LNCaP clone FGC (cell line): ENCODE results near the gene CMPK2.

Experiments
- DNase-seq: peaks from one replicate; pipeline ENCODE4 v3.0.0-alpha.2; 2011; ENCODE audit warnings: low read depth
- H3K4me3 ChIP-seq: 2 replicates; pipeline ENCODE4 v1.5.1; 2011; ENCODE audit warnings: mild to moderate bottlenecking, low read depth, low read length, control low read depth
- TF ChIP-seq, protein P1 (sequence below): IDR thresholded peaks from 2 replicates; pipeline ENCODE4 v1.5.1; 2012; ENCODE audit warnings: mild to moderate bottlenecking; ENCODE audit not compliant: control insufficient read depth, insufficient read depth; ENCODE audit errors: extremely low read depth

CMPK2 gene

DNA sequence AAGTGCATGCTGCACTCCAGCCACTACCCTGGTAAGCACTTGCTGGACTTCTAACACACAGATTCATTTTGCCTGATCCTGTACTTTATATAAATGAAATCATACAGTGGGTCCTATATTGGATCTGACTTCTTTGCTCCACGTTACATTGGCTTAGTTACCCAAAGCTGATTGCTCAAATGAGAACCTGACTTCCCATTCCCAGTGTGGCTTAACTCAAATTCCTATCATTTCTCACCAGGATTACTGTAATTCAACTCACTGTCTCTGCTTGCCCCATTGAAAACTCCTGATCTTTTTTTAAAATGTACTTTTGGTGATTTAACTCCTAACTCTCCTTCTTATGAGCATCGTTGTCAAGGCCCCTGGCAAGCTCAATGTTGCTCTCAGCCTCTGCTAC is 13.3 kb upstream of the CMPK2 start:
- TF ChIP-seq, protein P1, sequence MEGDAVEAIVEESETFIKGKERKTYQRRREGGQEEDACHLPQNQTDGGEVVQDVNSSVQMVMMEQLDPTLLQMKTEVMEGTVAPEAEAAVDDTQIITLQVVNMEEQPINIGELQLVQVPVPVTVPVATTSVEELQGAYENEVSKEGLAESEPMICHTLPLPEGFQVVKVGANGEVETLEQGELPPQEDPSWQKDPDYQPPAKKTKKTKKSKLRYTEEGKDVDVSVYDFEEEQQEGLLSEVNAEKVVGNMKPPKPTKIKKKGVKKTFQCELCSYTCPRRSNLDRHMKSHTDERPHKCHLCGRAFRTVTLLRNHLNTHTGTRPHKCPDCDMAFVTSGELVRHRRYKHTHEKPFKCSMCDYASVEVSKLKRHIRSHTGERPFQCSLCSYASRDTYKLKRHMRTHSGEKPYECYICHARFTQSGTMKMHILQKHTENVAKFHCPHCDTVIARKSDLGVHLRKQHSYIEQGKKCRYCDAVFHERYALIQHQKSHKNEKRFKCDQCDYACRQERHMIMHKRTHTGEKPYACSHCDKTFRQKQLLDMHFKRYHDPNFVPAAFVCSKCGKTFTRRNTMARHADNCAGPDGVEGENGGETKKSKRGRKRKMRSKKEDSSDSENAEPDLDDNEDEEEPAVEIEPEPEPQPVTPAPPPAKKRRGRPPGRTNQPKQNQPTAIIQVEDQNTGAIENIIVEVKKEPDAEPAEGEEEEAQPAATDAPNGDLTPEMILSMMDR = no peak
- H3K4me3 ChIP-seq = no peak overlapping the region

DNA sequence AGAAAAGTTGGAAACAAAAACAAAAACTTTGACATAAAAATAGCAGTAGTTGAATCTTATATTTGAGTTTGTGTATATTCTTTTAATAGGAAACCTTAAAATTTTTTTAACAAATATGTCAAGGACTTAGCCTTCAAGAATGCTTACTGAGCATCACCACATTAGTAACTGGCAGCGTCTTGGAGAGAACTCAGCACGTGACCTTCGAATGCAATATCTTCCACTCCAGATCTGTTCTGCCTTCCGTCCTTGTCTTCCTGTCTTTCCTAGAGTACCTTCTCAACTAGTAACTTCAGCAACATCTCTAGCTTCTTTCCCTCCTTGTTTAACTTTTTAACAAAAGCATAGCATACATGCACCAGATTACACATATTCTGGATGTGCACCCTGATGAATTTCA is 12.8 kb upstream of the CMPK2 start:
- no peak overlapping the region for H3K4me3 ChIP-seq
- DNase-seq = no peak
- TF ChIP-seq, protein P1 = no peak

More for the DNA sequence above, 13.3 kb upstream of the CMPK2 start:
- no peak for DNase-seq

DNA sequence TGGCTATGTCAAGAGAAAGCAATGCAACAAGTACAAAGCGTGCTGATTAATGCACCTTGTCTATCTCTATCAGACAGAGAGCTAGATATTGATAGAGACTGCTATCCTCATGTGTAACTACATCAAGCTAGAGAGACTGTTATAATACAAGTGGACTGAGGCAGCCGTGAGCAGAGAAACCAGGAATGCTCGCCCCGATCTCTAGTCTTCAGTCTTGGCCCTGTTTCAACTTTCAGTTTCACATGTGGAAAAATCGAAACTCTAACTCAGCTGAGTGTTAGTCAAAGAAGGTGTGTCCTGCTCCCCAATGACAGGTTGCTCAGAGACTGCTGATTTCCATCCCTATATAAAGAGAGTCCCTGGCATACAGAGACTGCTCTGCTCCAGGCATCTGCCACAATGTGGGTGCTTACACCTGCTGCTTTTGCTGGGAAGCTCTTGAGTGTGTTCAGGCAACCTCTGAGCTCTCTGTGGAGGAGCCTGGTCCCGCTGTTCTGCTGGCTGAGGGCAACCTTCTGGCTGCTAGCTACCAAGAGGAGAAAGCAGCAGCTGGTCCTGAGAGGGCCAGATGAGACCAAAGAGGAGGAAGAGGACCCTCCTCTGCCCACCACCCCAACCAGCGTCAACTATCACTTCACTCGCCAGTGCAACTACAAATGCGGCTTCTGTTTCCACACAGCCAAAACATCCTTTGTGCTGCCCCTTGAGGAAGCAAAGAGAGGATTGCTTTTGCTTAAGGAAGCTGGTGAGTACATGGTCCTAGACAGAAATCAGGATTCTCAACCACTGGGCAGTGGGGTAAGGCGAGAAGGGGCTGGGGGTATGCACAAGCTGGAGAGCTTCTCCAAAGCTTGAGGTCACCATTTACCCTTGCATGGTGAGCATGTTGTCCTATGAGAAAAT is 11.9 kb upstream of the CMPK2 start, which contains the start of gene RSAD2:
RSAD2 (plus strand) TSS at position 376 of the 903 bp plus-strand sequence; CDS start at position 400, 24 bp downstream.
- no peak for DNase-seq
- TF ChIP-seq, protein P1 = no peak
- H3K4me3 ChIP-seq = peak within 1 kb of the TSS; percentile 47

DNA sequence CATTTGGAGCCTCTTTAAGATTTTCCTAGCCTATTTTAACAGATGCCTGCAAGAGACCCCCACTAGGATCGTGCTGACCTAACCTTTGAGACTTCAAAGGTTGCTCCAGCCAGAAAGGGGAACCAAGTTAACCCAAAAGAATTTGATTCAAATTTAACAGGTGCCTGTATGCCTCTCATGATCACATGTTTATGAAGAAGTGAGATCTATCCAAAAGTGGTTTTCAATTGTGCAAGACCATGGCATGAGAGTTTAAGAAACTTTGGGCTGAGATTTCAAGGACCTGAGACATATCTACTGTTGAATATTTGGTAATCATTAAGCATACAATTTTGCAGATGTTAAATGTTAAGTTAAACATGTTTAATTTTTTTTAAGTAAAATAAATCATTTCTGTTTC is 10.6 kb upstream of the CMPK2 start:
- TF ChIP-seq, protein P1 = no peak
- no peak for DNase-seq
- no peak overlapping the region for H3K4me3 ChIP-seq

DNA sequence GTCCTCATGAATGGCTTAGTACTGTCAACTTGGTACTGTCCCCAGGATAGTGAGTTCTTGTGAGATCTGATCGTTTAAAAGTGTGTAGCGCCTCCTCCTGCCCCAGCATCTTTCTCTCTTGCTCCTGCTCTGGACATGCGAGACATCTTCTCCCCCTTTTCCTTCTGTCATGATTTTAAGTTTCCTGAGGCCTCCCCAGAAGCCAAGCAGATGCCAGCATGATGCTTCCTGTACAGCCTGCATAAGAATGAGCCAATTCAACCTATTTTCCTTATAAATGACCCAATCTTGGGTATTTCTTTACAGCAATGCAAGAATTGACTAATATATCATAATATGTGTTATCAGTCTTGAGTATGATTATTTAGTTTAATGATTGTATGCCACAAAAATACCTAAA is 8.3 kb upstream of the CMPK2 start:
- TF ChIP-seq, protein P1 = no peak
- DNase-seq = no peak
- H3K4me3 ChIP-seq = no peak overlapping the region

DNA sequence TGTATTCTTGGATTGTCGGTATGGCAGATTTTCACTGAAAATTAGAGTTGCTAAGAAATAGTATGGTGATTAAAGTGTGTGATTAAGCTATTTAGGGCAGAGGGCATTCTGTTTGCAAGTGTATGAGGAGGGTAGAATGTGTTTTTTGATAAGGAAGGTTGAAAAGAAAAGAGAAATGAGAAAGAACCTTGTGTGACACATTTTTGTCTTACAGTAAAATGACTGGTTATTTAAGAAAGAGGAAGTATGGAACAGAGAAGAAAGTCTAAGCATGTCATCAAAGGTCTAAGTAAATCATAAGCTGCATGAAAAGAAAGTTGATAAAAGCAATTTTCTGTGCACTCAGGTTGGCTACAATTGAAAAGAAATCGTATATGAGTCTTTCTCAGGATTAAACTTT is 6.7 kb upstream of the CMPK2 start:
- no peak for DNase-seq
- TF ChIP-seq, protein P1 = no peak

More for the DNA sequence above, 6.7 kb upstream of the CMPK2 start:
- H3K4me3 ChIP-seq = no peak overlapping the region
